ENCODE data around the gene TMEM187. TPM values are rescaled to one million over a fixed set of nuclear protein-coding genes. Genes with fewer than 3 reads are reported as not detected.
"Not testable (repeated sequence)": the region's sequence is repeated elsewhere in the genome, so short reads cannot be mapped to it uniquely, and the experiment has no call there.

The TMEM187 gene
- total and polyA plus RNA-seq, 10 donors, result 2.0 to 12.2 (median 5.6) TPM

GRCh38 chrX:153991013-153991580 lies 18.5 kb downstream of the TMEM187 start:
- H3K9me3 ChIP-seq, result no peaks in the 10 kb centered on the region
- WGBS, 5 donors, result 94 to 99% (median 98%) methylated on average over 3 of the region's 3 CpGs
- peaks cover 0 to 23% (median 5%) of the 10 kb centered on the region in 6 donors for H3K4me1 ChIP-seq
- intact Hi-C loops (cut with DNase I; ENCODE audit: low total_unique reads), result no loop called here
- H3K36me3 ChIP-seq, result no peaks in the 10 kb centered on the region
- peaks cover 0 to 4% (median 0%) of the 10 kb centered on the region in 7 donors for H3K27me3 ChIP-seq (replicated peaks in 1 of 7)
- no peak for DNase-seq
- no peak overlapping the region for H3K27ac ChIP-seq
- no peak overlapping the region for H3K4me3 ChIP-seq
- TF ChIP-seq POLR2AphosphoS5 (IDR thresholded peaks at IDR 0.05), result no peak
- TF ChIP-seq CTCF (IDR thresholded peaks at IDR 0.05 in 8 of 11, conservative IDR thresholded peaks at IDR 0.05 in 3 of 11), result no peak
- TF ChIP-seq POLR2A (IDR thresholded peaks at IDR 0.05), result no peak

- Histone ChIP-seq H3K27ac (no peak overlapping the region), H3K27me3 (replicated peaks in 1 of 7) (peaks cover 0 to 4% (median 0%) of the 10 kb centered on the region in 7 donors), H3K36me3 (no peaks in the 10 kb centered on the region), H3K4me1 (peaks cover 0 to 14% (median 0%) of the 10 kb centered on the region in 6 donors), H3K4me3 (no peak overlapping the region), H3K9me3 (no peaks in the 10 kb centered on the region)
- 45 to 80% (median 68%) methylated on average over 8 of the region's 8 CpGs for WGBS, 5 donors
- intact Hi-C loops (cut with DNase I; ENCODE audit: low total_unique reads), result no loop called here
- DNase-seq, result no peak
- TF ChIP-seq POLR2AphosphoS5 (IDR thresholded peaks at IDR 0.05) (no peak), CTCF (IDR thresholded peaks at IDR 0.05 in 8 of 11, conservative IDR thresholded peaks at IDR 0.05 in 3 of 11) (no peak), POLR2A (IDR thresholded peaks at IDR 0.05) (no peak)
Observed at GRCh38 chrX:153992180-153992579, 19.6 kb downstream of the TMEM187 start.

- H3K27me3 ChIP-seq (replicated peaks in 1 of 7), result peaks cover 0 to 4% (median 0%) of the 10 kb centered on the region in 7 donors
- DNase-seq, result no peak
- H3K4me3 ChIP-seq, result no peak overlapping the region
- H3K36me3 ChIP-seq, result no peaks in the 10 kb centered on the region
- TF ChIP-seq POLR2AphosphoS5 (IDR thresholded peaks at IDR 0.05) (no peak), CTCF (IDR thresholded peaks at IDR 0.05 in 8 of 11, conservative IDR thresholded peaks at IDR 0.05 in 3 of 11) (no peak), POLR2A (IDR thresholded peaks at IDR 0.05) (no peak)
- H3K4me1 ChIP-seq, result peaks cover 0 to 14% (median 0%) of the 10 kb centered on the region in 6 donors
- H3K9me3 ChIP-seq, result no peaks in the 10 kb centered on the region
- WGBS, 5 donors, result 86 to 97% (median 91%) methylated on average over 12 of the region's 12 CpGs; no CpG with 5 or more reads in 1 of the 5 donors
- intact Hi-C loops (cut with DNase I; ENCODE audit: low total_unique reads), result no loop called here
- H3K27ac ChIP-seq, result no peak overlapping the region
Observed at GRCh38 chrX:153993079-153993478, 20.5 kb downstream of the TMEM187 start.

GRCh38 chrX:153993978-153994377 lies 21.4 kb downstream of the TMEM187 start:
- no peak overlapping the region for H3K27ac ChIP-seq
- TF ChIP-seq POLR2A (IDR thresholded peaks at IDR 0.05) (no peak), POLR2AphosphoS5 (IDR thresholded peaks at IDR 0.05) (no peak), CTCF (IDR thresholded peaks at IDR 0.05 in 8 of 11, conservative IDR thresholded peaks at IDR 0.05 in 3 of 11) (no peak)
- intact Hi-C loops (cut with DNase I; ENCODE audit: low total_unique reads), result no loop called here
- H3K27me3 ChIP-seq (replicated peaks in 1 of 7), result peaks cover 0 to 4% (median 0%) of the 10 kb centered on the region in 7 donors
- H3K36me3 ChIP-seq, result no peaks in the 10 kb centered on the region
- no peak overlapping the region for H3K4me3 ChIP-seq
- no peaks in the 10 kb centered on the region for H3K9me3 ChIP-seq
- DNase-seq, result no peak
- 80 to 90% (median 84%) methylated on average over 9 to 10 of the region's 10 CpGs for WGBS, 5 donors
- peaks cover 0 to 14% (median 0%) of the 10 kb centered on the region in 6 donors for H3K4me1 ChIP-seq

- H3K36me3 ChIP-seq; intact Hi-C loops (cut with DNase I; ENCODE audit: low total_unique reads): not testable (repeated sequence)
- 31 to 100% (median 72%) methylated on average over 1 to 4 of the region's 5 CpGs for WGBS, 5 donors
Observed at GRCh38 chrX:153994398-153994797, 21.8 kb downstream of the TMEM187 start.

More at GRCh38 chrX:153994398-153994797, 21.8 kb downstream of the TMEM187 start:
- not testable (repeated sequence) for H3K4me3 ChIP-seq; H3K9me3 ChIP-seq; DNase-seq; H3K27ac ChIP-seq; H3K27me3 ChIP-seq (replicated peaks in 1 of 7)
- peaks cover 0 to 18% (median under 1%) of the 10 kb centered on the region in 6 donors for H3K4me1 ChIP-seq

Data from spleen (tissue), 11 donors.